ENCODE results near the gene RFPL3.

RFPL3 gene

DNA sequence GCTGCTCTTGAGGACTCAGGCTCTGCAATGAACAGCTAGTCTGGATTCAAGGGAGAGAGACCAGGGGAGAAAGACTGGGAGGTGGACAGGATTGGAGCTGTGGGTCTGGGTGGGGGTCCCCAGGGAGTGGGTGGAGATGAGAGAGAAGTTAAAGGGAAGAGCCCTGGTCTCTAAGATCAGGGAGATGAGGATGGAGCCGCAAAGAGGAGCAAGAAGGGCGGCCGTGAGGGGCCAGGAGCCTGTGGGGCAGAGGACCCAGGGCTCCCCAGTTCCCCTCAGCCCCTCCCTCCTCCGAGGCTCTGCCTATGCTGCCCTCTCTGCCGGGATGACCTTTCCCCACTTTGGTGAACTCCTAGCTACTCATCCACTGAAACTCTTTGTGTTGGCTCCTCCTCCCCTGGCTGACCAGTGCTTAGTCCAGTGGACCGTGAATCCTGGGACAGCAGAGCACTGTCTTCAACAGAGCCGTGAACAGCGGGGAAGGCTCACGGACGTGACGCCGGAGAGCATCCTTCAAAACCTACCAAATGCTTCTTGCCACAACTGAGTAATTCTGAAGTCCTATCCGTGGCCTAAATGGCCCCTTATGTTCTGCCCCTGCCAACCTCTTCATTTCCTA lies 16.4 kb upstream of the RFPL3 start:
- no peak for TF ChIP-seq SIN3A (IDR thresholded peaks at IDR 0.05; ENCODE audit: borderline replicate concordance, insufficient read depth, low read length)
- TF ChIP-seq FOXP2 (optimal IDR thresholded peaks at IDR 0.05; ENCODE audit: borderline replicate concordance, extremely low read depth, extremely low read length, insufficient read depth): no peak
- TF ChIP-seq, protein P1, sequence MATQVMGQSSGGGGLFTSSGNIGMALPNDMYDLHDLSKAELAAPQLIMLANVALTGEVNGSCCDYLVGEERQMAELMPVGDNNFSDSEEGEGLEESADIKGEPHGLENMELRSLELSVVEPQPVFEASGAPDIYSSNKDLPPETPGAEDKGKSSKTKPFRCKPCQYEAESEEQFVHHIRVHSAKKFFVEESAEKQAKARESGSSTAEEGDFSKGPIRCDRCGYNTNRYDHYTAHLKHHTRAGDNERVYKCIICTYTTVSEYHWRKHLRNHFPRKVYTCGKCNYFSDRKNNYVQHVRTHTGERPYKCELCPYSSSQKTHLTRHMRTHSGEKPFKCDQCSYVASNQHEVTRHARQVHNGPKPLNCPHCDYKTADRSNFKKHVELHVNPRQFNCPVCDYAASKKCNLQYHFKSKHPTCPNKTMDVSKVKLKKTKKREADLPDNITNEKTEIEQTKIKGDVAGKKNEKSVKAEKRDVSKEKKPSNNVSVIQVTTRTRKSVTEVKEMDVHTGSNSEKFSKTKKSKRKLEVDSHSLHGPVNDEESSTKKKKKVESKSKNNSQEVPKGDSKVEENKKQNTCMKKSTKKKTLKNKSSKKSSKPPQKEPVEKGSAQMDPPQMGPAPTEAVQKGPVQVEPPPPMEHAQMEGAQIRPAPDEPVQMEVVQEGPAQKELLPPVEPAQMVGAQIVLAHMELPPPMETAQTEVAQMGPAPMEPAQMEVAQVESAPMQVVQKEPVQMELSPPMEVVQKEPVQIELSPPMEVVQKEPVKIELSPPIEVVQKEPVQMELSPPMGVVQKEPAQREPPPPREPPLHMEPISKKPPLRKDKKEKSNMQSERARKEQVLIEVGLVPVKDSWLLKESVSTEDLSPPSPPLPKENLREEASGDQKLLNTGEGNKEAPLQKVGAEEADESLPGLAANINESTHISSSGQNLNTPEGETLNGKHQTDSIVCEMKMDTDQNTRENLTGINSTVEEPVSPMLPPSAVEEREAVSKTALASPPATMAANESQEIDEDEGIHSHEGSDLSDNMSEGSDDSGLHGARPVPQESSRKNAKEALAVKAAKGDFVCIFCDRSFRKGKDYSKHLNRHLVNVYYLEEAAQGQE (IDR thresholded peaks at IDR 0.05; ENCODE audit: insufficient read depth in 1 of 2, low read depth in 2 of 2, low read length in 2 of 2): no peak
- TF ChIP-seq POLR2AphosphoS5 (IDR thresholded peaks at IDR 0.05; ENCODE audit: low read depth, low read length): no peak
- no peak for TF ChIP-seq TAF1 (IDR thresholded peaks at IDR 0.05; ENCODE audit: borderline replicate concordance, insufficient read depth, low read length)

DNA sequence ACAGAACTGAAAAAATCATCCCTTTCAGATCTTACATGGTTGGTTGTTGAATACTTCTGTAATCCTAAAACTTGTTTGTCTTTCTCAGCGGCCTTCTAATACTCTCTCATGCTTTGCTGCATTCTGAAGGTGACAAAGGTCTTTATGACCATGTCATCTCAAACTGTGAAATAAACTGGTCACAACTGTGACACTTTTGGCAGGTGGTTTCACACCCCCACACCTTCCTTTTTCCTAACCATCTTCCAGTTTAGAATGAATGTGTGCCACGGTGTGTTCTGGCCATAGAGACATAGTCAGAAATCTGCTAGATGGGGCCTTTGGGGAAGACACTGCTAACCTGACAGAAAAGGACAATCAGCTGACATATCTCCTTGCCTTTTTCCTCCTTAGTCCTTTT lies 14.7 kb upstream of the RFPL3 start:
- TF ChIP-seq FOXP2 (optimal IDR thresholded peaks at IDR 0.05; ENCODE audit: borderline replicate concordance, extremely low read depth, extremely low read length, insufficient read depth) (no peak), POLR2AphosphoS5 (IDR thresholded peaks at IDR 0.05; ENCODE audit: low read depth, low read length) (no peak), SIN3A (IDR thresholded peaks at IDR 0.05; ENCODE audit: borderline replicate concordance, insufficient read depth, low read length) (no peak), TAF1 (IDR thresholded peaks at IDR 0.05; ENCODE audit: borderline replicate concordance, insufficient read depth, low read length) (no peak)
- TF ChIP-seq, protein P1 (IDR thresholded peaks at IDR 0.05; ENCODE audit: insufficient read depth in 1 of 2, low read depth in 2 of 2, low read length in 2 of 2): no peak

DNA sequence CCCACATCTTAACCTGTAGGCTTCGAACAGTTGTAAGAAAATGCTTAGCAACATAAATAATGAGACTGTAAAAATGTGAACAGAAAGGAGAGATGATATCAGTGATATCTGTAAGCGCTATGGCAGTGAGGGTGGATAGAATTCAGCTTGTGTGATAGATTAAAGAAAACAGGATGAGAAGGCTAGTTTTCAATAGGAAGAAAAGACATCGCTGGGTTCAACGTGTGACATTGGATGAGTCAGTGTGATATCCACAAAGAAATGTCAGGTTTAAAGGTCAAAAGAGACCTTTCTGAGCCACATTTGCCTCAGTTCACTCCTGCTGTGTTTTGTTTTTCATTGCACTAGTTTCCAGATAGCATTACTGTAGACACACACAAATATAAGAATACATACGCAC lies 13.7 kb upstream of the RFPL3 start:
- no peak for TF ChIP-seq SIN3A (IDR thresholded peaks at IDR 0.05; ENCODE audit: borderline replicate concordance, insufficient read depth, low read length)
- no peak for TF ChIP-seq FOXP2 (optimal IDR thresholded peaks at IDR 0.05; ENCODE audit: borderline replicate concordance, extremely low read depth, extremely low read length, insufficient read depth)
- TF ChIP-seq, protein P1 (IDR thresholded peaks at IDR 0.05; ENCODE audit: insufficient read depth in 1 of 2, low read depth in 2 of 2, low read length in 2 of 2): no peak
- TF ChIP-seq TAF1 (IDR thresholded peaks at IDR 0.05; ENCODE audit: borderline replicate concordance, insufficient read depth, low read length): no peak
- TF ChIP-seq POLR2AphosphoS5 (IDR thresholded peaks at IDR 0.05; ENCODE audit: low read depth, low read length): no peak

DNA sequence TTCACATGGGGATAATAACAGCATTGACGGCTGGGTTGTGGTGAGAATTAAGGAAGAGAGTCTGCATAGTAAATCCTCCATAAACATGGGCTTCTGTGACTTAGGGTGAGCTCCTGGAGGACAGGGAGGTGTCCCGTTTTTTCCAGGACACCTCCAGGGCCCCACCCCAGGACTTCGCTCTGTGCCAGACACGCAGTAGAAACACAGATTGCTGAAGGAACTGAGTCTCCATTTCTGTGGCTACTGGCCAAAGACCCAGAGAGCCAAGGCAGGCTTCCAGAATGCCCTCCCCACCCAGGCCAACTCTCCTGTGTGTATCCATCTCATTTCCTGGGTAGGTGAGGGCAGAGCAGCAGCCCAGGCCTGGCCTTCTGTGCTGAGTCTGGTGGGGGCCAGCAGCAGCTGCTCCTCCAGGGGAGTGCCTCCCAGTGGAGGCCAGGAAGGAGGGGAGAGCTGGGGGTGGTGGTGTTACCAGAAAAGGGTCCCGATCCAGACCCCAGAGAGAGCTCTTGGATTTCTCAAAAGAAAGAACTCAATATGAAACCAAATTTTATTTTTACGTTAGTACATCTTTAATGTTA lies 9.5 kb upstream of the RFPL3 start:
- no peak for TF ChIP-seq FOXP2 (optimal IDR thresholded peaks at IDR 0.05; ENCODE audit: borderline replicate concordance, extremely low read depth, extremely low read length, insufficient read depth)
- no peak for TF ChIP-seq SIN3A (IDR thresholded peaks at IDR 0.05; ENCODE audit: borderline replicate concordance, insufficient read depth, low read length)
- no peak for TF ChIP-seq TAF1 (IDR thresholded peaks at IDR 0.05; ENCODE audit: borderline replicate concordance, insufficient read depth, low read length)
- no peak for TF ChIP-seq POLR2AphosphoS5 (IDR thresholded peaks at IDR 0.05; ENCODE audit: low read depth, low read length)
- TF ChIP-seq, protein P1 (IDR thresholded peaks at IDR 0.05; ENCODE audit: insufficient read depth in 1 of 2, low read depth in 2 of 2, low read length in 2 of 2): no peak

Data from PFSK-1 (cell line).